Panc1 (cell line): ENCODE measurements around the gene RIMBP2. TPM values are rescaled to one million over a fixed set of nuclear protein-coding genes. Genes with fewer than 3 reads are reported as not detected.

Source experiments
- ATAC-seq: fragments of 200-7000 bp; cut with Tn5 transposase; 2 replicates; pipeline ENCODE4 v1.9.1; 2020; ENCODE audit warnings: mild to moderate bottlenecking, moderate library complexity
- BruUV-seq: library from RNA; stranded (reverse); fragments of 400-500 nt; replicated peaks from 2 replicates; lab custom pipeline; 2021; lab: Mats Ljungman, UMichigan
- CTCF ChIA-PET: fragments of 300-600 bp; sonication (Branson Sonifier 250); formaldehyde crosslinking; loops from one replicate; lab custom pipeline; 2022; ENCODE audit warnings: antibody characterized with exemption; lab: Charles Lee
- POLR2A ChIA-PET: fragments of 300-600 bp; sonication (Branson Sonifier 250); formaldehyde crosslinking; loops from one replicate; lab custom pipeline; 2022; ENCODE audit warnings: antibody characterized with exemption; lab: Charles Lee
- DNase-seq: peaks from one replicate; pipeline ENCODE4 v3.0.0-alpha.2; 2010; ENCODE audit warnings: low read depth, low spot score
- H3K27ac ChIP-seq: 2 replicates; pipeline ENCODE4 v1.5.1; 2011; ENCODE audit warnings: mild to moderate bottlenecking, low read length, inconsistent platforms
- H3K27me3 ChIP-seq: fragments of 200-500 bp; sonication (Bioruptor generic); 2 replicates; pipeline ENCODE4 v1.6.0; 2014; ENCODE audit warnings: low read length, inconsistent platforms; ENCODE audit not compliant: control insufficient read depth, insufficient read depth
- H3K36me3 ChIP-seq: fragments of 200-500 bp; sonication (Bioruptor generic); 2 replicates; pipeline ENCODE4 v1.5.1; 2014; ENCODE audit warnings: inconsistent platforms, mild to moderate bottlenecking, low read length, moderate library complexity; ENCODE audit not compliant: control insufficient read depth, insufficient read depth
- H3K4me1 ChIP-seq: 2 replicates; pipeline ENCODE4 v1.5.1; 2011; ENCODE audit warnings: inconsistent platforms, mild to moderate bottlenecking, low read length, moderate library complexity; ENCODE audit not compliant: control insufficient read depth, insufficient read depth
- H3K4me3 ChIP-seq, 2 experiments: 2 replicates each; pipeline ENCODE4 v1.5.1; 2011 to 2012; ENCODE audit warnings: low read depth in 2 of 2, low read length in 2 of 2, mild to moderate bottlenecking in 2 of 2, inconsistent platforms in 1 of 2, moderate library complexity in 1 of 2
- H3K9me3 ChIP-seq: fragments of 200-500 bp; sonication (Bioruptor generic); 2 replicates; pipeline ENCODE4 v1.5.1; 2014; ENCODE audit warnings: low read depth, mild to moderate bottlenecking, inconsistent platforms, low read length, moderate library complexity; ENCODE audit not compliant: control insufficient read depth, insufficient read depth
- CTCF ChIP-seq: fragments of 450-650 bp; IDR thresholded peaks from 2 replicates; pipeline ENCODE4 v1.5.1; 2017; ENCODE audit warnings: mild to moderate bottlenecking
- POLR2AphosphoS5 ChIP-seq: IDR thresholded peaks from 2 replicates; pipeline ENCODE4 v1.6.1; 2012; ENCODE audit warnings: mild to moderate bottlenecking, low read depth, low read length, moderate library complexity
- REST ChIP-seq, 2 experiments: IDR thresholded peaks; 2 replicates each; pipeline ENCODE4 v1.6.1; 2011 to 2012; ENCODE audit warnings: low read depth in 2 of 2, control low read depth in 1 of 2, low read length in 1 of 2, mild to moderate bottlenecking in 1 of 2, moderate library complexity in 1 of 2; ENCODE audit not compliant: insufficient read depth in 1 of 2
- SIN3A ChIP-seq: IDR thresholded peaks from 2 replicates; pipeline ENCODE4 v1.6.1; 2012; ENCODE audit warnings: low read depth, mild to moderate bottlenecking, low read length, moderate library complexity, borderline replicate concordance; ENCODE audit not compliant: insufficient read depth
- TCF7L2 ChIP-seq: IDR thresholded peaks from 2 replicates; pipeline ENCODE4 v1.6.1; 2011; ENCODE audit warnings: mild to moderate bottlenecking, low read depth, low read length, inconsistent platforms
- in situ Hi-C: cut with HindIII; loops from 2 replicates; pipeline ENCODE4 v1.10.0; 2016; ENCODE audit warnings: low sequenced_read_pairs, low pct_unique_long_range_greater_than_20kb
- intact Hi-C: fragments of 100-400 bp; cut with micrococcal nuclease; formaldehyde crosslinking; loops from one replicate; pipeline ENCODE4 v1.10.0; 2022; ENCODE audit not compliant: unreplicated experiment
- total RNA-seq: library from RNA; stranded (reverse); gene quantifications from one replicate; pipeline ENCODE4 v1.2.1, GENCODE V29; 2021; ENCODE audit not compliant: unreplicated experiment

RIMBP2 gene
- total RNA-seq, 1 experiment from 2014 or later: not detected

- DNase-seq (no peak), ATAC-seq (no peak)
- Histone ChIP-seq H3K4me3 (no peak overlapping the region), H3K9me3 (no peaks in the 10 kb centered on the region), H3K4me1 (no peaks in the 10 kb centered on the region), H3K27me3 (no peaks in the 10 kb centered on the region), H3K36me3 (no peaks in the 10 kb centered on the region), H3K27ac (no peak overlapping the region)
- POLR2A ChIA-PET: no interaction called here
- intact Hi-C loops: no loop called here
- TF ChIP-seq POLR2AphosphoS5 (no peak), REST (IDR thresholded peaks at IDR 0.05; ENCODE audit: insufficient read depth in 1 of 2, low read depth in 2 of 2, low read length in 1 of 2) (no peak), TCF7L2 (no peak), CTCF (no peak), SIN3A (no peak)
- no TSS peak for BruUV-seq
- in situ Hi-C loops: no loop called here
- CTCF ChIA-PET: no interaction called here
These were observed 44.5 kb downstream of the RIMBP2 start for GRCh38 chr12:130671556-130671955.

GRCh38 chr12:130669797-130670196 lies 46.3 kb downstream of the RIMBP2 start:
- DNase-seq (no peak), ATAC-seq (no peak)
- ChIA-PET POLR2A (no interaction called here), CTCF (no interaction called here)
- Histone ChIP-seq H3K36me3 (no peaks in the 10 kb centered on the region), H3K4me1 (no peaks in the 10 kb centered on the region), H3K27me3 (peaks cover 5% of the 10 kb centered on the region; the same call in 1 of the 2 replicates), H3K4me3 (no peak overlapping the region), H3K27ac (no peak overlapping the region), H3K9me3 (no peaks in the 10 kb centered on the region)
- TF ChIP-seq SIN3A: no peak
- TF ChIP-seq POLR2AphosphoS5: no peak
- no peak for TF ChIP-seq REST (IDR thresholded peaks at IDR 0.05; ENCODE audit: insufficient read depth in 1 of 2, low read depth in 2 of 2, low read length in 1 of 2)
- in situ Hi-C loops (no loop called here), intact Hi-C loops (no loop called here)
- no TSS peak for BruUV-seq
